Stimulated activated CD4-positive, alpha-beta T cell treated with anti-CD3 and anti-CD28 coated beads, Interleukin-2, amount 100 ng/mL, for 24 hours (primary cell): Measurements from ENCODE around the gene XXYLT1.
"Not testable (repeated sequence)": the region's sequence is repeated elsewhere in the genome, so short reads cannot be mapped to it uniquely, and the experiment has no call there.

Experiments
- DNase-seq, 2 donors: peaks; one replicate each; pipeline ENCODE4 v3.0.0-alpha.2; 2020

Gene XXYLT1

GRCh38 chr3:195059471-195060216, 211.3 kb downstream of the XXYLT1 start:
- no peak for DNase-seq

GRCh38 chr3:195059006-195059350, 212.0 kb downstream of the XXYLT1 start:
- DNase-seq, result no peak

- DNase-seq, result no peak
Observed at GRCh38 chr3:195058336-195059005, 212.5 kb downstream of the XXYLT1 start.

GRCh38 chr3:195057716-195058115, 213.2 kb downstream of the XXYLT1 start:
- DNase-seq, result no peak

GRCh38 chr3:195056506-195056905, 214.5 kb downstream of the XXYLT1 start:
- no peak for DNase-seq

- DNase-seq, result no peak
Observed at GRCh38 chr3:195054311-195054710, 216.6 kb downstream of the XXYLT1 start.

GRCh38 chr3:195052939-195053338, 218.0 kb downstream of the XXYLT1 start:
- DNase-seq, result no peak

GRCh38 chr3:195050296-195050695, 220.7 kb downstream of the XXYLT1 start:
- not testable (repeated sequence) for DNase-seq

GRCh38 chr3:195048059-195048905, 222.7 kb downstream of the XXYLT1 start:
- no peak for DNase-seq

DNA sequence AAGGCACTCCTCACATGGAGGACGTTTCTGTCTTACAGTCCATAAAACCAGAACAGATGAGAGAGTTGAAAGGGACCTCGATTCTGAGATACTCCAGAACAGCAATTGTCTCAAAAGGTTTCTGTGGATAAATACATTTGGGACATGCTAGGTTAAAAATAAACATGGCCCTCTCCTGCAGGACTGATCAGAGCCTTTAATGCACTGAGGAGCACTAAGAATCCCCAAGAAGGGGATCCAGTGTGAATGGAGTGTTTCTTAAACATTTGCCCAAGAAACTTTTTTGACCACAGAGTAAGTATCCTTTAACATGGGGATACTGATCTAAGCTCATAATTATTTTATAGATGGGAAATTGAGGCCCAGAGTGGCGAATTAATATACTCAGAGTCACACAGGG, 223.4 kb downstream of the XXYLT1 start:
- no peak for DNase-seq

DNA sequence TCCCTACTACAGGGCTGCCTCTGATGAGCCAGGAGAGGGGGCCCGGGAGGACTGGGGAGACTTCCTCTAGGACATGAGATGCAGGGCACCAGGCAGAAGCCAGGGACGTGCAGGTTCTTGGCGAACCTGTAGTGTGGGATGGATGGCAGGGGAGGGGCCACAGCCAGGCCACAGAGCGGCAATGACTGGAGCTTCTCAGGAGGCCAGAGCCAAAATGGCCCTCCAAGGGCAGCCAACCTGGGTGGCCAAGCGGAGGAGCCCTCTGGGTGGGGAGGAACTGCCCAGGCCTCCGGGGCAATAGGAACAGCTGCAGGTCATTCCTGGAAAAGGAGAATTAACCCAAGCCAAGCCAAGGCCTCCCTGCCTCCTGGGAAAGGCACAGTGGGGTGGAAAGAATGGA, 224.5 kb downstream of the XXYLT1 start:
- no peak for DNase-seq

DNA sequence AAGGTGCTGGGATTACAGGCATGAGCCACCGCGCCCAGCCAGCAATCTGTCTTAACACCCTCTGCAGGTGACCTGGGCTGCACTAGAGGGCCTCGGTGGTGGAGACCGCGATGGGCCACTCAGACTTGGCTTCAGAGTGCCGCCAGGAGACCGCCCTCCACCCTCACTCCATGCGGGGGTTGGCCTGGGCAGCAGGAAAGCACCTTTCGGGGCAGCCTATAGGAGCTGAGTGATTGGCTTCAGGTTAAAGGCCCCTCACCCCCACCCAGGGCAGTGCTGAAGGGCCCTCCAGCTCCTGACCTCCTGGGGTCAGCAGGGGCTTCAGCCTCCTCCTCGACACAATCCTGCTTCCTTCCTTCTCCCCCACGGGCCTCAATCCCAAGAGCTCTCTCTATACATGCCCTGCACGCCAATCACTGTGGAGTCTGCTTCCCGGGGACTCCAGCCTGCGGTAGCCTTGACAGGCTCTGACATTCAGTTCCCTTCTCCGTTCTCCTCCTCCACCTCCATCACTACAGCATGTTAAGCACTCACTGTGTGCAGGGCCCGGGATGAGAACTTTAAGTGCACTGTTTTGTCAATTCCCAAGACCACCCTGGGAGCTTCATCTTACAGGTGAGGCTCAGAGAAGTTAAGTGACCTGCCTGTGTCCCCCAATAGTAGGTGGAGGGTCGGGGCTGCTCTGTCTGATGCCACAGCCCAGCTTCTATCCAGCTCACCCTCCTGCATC, 225.3 kb downstream of the XXYLT1 start:
- DNase-seq, result no peak

DNA sequence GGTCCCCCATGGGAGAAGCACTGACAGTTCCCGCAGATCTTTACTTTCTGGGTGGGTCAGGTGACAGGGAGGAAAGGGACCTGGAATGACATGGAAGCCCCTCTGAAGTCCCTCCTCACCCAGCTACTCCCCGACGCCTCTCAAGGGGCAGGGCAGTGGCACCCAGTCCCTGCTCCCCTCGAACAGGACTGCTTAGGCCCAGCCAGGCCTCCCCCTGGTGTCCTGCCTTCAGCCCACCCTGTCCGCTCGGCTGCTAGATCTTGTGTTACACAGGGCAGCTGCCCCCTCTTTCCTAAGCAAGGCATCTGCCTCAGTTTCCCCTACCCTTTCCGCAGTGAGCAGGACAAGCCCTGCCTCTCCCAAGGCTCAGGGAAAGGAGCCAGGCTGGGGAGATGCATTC, 226.5 kb downstream of the XXYLT1 start:
- DNase-seq, result no peak

DNA sequence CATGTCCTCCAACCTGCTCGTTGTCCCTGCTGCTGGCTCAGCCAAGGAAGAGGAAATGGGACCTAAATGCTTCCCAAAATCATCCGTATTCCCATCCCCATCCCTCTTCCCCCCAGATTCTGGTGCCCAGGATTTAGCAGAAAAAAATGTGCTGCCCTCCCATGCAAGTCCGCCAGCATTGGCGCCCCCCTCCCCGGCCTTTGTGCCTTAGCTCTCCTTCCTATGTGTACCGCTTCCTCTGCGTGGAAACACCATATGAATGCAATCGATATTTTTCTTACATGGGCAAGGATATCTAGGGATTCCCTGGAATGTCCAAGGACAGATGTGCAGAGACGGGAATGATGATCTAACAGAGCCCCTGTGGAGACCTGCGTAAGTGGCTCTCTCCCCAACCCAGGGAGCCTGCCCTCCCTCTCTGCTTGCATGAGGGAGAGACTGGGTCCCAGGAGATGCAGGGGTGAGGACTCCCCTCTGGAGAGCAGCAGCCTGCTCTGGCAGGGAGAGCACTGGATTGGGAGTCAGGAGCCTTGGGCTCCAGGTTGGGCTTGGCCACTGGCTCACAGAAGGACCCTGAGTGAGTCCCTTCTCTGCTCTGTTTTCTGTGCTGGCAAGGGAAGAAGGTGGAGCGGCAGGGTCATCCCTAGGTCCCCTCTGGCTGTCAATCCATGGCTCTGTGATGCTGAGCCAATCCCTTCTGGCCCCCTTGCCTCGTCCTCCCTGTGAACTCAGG, 227.2 kb downstream of the XXYLT1 start:
- no peak for DNase-seq

DNA sequence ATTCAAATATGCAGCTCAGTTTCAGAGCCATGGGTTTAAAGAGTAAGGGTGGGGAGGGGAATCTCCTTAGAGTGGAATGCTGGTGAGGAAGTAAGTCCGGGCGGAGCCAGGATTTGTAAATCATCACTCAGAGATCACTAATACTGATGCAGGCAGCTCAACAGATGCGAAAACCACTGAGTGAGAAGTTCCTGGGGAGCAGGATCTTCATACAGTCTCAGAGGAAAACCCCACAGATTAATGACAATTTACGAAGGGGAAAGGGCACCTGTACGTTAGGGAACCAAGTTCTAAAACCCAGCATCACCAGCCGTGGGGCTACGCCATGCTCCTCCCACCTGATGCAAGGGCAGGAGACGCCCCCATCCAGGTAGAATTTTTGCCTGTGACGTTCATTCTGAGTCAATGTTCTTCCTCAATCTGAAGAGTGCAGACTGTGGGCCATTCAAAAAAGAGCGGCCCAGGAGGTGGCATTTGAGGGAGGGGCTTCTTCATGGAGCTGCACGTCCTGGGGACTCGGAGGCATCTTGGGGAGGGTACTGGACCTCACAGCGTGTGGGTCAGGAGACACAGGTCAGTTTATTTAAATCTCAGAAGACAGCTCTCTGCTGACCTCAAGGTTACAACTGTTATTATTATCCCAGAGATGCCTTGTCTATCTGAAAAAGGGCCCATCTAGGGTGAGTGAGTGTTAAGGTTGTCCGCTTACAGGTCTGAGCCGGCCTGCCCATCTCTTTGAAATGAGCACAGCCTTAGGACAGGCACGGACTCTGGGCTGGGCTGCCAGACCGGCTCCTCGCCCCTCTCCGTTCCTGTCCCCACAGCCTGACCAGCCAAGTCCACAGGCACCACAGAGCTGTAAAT, 228.0 kb downstream of the XXYLT1 start:
- DNase-seq, result no peak

DNA sequence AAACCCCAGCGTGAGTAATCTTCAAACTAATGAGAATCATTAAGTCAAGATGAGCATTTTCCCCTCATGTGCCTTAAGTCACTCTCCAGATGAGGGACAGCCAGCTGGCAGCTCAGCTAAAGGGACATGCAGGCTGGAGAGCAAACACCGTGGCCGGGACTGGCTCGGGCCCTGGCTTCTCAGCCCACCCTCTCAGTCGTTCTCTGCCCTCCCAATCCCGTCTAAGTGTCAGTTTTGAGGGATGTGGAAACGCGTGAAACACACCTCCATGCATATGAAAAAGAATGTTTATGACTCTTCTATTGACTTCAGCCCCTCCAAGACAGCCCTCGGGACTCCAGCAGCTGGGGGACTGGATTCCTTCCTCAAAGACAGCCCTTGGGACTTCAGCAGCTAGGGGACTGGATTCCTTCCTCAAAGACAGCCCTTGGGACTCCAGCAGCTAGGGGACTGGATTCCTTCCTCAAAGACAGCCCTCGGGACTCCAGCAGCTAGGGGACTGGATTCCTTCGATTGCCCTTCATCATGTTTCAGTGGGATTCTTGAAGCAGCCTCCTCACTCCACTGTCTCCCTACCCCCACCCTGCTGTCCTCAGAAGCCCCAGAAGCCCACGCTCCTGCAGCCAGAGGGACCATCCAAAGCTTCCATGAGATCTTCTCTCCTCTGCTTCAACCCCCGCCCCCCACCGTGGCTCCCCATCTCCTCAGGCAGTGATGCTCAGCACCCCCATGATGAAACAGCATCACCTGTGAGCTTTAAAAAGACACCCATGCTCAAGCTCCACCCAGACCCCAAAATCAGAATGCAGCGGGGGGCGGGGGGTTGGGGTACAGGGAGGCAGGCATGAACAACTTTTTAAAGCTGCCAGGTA, 228.9 kb downstream of the XXYLT1 start:
- no peak for DNase-seq

GRCh38 chr3:195040773-195041520, 230.0 kb downstream of the XXYLT1 start:
- no peak for DNase-seq

DNA sequence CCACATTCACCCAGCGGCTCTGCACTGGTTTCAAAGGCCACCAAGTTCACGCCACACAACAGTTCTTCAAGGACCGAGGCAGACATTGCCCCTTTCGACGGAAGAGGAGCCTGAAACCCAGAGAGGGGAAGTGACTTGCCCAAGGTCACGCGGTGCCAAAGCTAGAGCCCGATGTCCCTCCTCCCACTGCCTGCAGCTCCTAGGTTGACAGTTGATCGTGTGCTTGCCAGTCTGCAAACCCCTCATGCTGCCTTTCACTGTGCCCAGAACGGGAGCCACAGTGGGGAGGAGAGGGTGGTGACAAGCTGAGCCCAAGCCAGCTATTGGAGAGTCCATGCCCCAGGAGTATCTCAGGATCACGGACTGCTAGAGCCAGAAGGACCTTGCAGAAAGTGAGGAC, 230.9 kb downstream of the XXYLT1 start:
- DNase-seq, result no peak

GRCh38 chr3:195039180-195039843, 231.6 kb downstream of the XXYLT1 start:
- no peak for DNase-seq
